Sigmoid colon (tissue), 7 donors: ENCODE measurements around the gene GRK1. TPM values are rescaled to one million over a fixed set of nuclear protein-coding genes. Genes with fewer than 3 reads are reported as not detected.

Experiments used
- DNase-seq: peaks from one replicate; pipeline ENCODE4 v3.0.0-alpha.2; 2019
- H3K27ac ChIP-seq, 4 donors: fragments of 200-600 bp; sonication (generic); one replicate each; pipeline ENCODE4 v1.5.1; 2016 to 2019; ENCODE audit warnings: mild to moderate bottlenecking in 1 of 4
- H3K27me3 ChIP-seq, 3 donors: fragments of 200-600 bp; sonication (generic); one replicate each; pipeline ENCODE4 v1.5.1; 2019; ENCODE audit warnings: mild to moderate bottlenecking in 1 of 3
- H3K36me3 ChIP-seq, 4 donors: fragments of 200-600 bp; sonication (generic); one replicate each; pipeline ENCODE4 v1.5.1; 2016 to 2019
- H3K4me1 ChIP-seq, 4 donors: fragments of 200-600 bp; sonication (generic); one replicate each; pipeline ENCODE4 v1.5.1; 2017 to 2019
- H3K4me3 ChIP-seq, 4 donors: fragments of 200-600 bp; sonication (generic); one replicate each; pipeline ENCODE4 v1.5.1; 2017 to 2019; ENCODE audit warnings: mild to moderate bottlenecking in 2 of 4, moderate library complexity in 1 of 4
- H3K9me3 ChIP-seq, 4 donors: fragments of 200-600 bp in 3 of 4; sonication (generic) in 3 of 4; one replicate each; pipeline versions ENCODE4 v1.5.1 to v1.6.1; 2013 to 2019
- EP300 ChIP-seq, 4 donors: sonication (generic); formaldehyde crosslinking; IDR thresholded peaks; one replicate each; pipeline ENCODE4 v1.6.1; 2017; ENCODE audit warnings: antibody characterized with exemption in 4 of 4
- POLR2A ChIP-seq, 2 donors: fragments of 450-650 bp; IDR thresholded peaks; one replicate each; pipeline ENCODE4 v1.6.1; 2016; ENCODE audit warnings: antibody characterized with exemption in 2 of 2, mild to moderate bottlenecking in 2 of 2, moderate library complexity in 2 of 2
- POLR2AphosphoS5 ChIP-seq, 4 donors: sonication (generic); formaldehyde crosslinking; IDR thresholded peaks; one replicate each; pipeline ENCODE4 v1.6.1; 2017; ENCODE audit warnings: antibody characterized with exemption in 4 of 4
- WGBS, 2 donors: extraction: QIAGEN DNeasy Blood & Tissue Kit; methylation state at CpG; one replicate each; pipeline ENCODE4 v1.1.7; 2013; 5-methylcytosine and 5-hydroxymethylcytosine counted together
- intact Hi-C: fragments of 100-400 bp; cut with DNase I; formaldehyde crosslinking; loops from one replicate; pipeline ENCODE4 v1.15.1; 2023
- polyA plus RNA-seq, 3 donors: library from polyadenylated mRNA; stranded (reverse); fragments of 200-250 nt; gene quantifications; one replicate each; pipeline ENCODE4 v1.2.3, GENCODE V29; 2013
- total RNA-seq, 4 donors: library from RNA; depleted of rRNA; stranded (reverse); fragments of >200 nt; gene quantifications; one replicate each; pipeline ENCODE4 v1.1.0, GENCODE V29; 2016
- TF ChIP-seq, protein P1 (sequence below), 4 experiments: fragments of 450-650 bp in 3 of 4; fragments of 200-600 bp in 1 of 4; IDR thresholded peaks; one replicate each; pipeline ENCODE4 v1.5.1; 2016 to 2019; ENCODE audit warnings: antibody characterized with exemption in 4 of 4, mild to moderate bottlenecking in 3 of 4, moderate library complexity in 2 of 4
- donor health status: healthy with polysubstance abuse.
- donor health status: Bipolar disorder and iron deficiency.
- donor health status: healthy.

GRK1 gene
- total and polyA plus RNA-seq, 7 donors: 0.10 to 0.28 TPM; not detected in 5

- no peaks in the 10 kb centered on the region for H3K27me3 ChIP-seq
- H3K36me3 ChIP-seq: peaks cover 0 to 57% (median 9%) of the 10 kb centered on the region in 4 donors
- no peak overlapping the region for H3K27ac ChIP-seq
- whole genome bisulfite sequencing, 2 donors: 93 to 94% methylated on average over 17 of the region's 17 CpGs
- TF ChIP-seq POLR2A (IDR thresholded peaks at IDR 0.05) (no peak), EP300 (IDR thresholded peaks at IDR 0.05) (no peak), POLR2AphosphoS5 (IDR thresholded peaks at IDR 0.05) (no peak)
- TF ChIP-seq, protein P1, sequence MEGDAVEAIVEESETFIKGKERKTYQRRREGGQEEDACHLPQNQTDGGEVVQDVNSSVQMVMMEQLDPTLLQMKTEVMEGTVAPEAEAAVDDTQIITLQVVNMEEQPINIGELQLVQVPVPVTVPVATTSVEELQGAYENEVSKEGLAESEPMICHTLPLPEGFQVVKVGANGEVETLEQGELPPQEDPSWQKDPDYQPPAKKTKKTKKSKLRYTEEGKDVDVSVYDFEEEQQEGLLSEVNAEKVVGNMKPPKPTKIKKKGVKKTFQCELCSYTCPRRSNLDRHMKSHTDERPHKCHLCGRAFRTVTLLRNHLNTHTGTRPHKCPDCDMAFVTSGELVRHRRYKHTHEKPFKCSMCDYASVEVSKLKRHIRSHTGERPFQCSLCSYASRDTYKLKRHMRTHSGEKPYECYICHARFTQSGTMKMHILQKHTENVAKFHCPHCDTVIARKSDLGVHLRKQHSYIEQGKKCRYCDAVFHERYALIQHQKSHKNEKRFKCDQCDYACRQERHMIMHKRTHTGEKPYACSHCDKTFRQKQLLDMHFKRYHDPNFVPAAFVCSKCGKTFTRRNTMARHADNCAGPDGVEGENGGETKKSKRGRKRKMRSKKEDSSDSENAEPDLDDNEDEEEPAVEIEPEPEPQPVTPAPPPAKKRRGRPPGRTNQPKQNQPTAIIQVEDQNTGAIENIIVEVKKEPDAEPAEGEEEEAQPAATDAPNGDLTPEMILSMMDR (IDR thresholded peaks at IDR 0.05): no peak
- no peak overlapping the region for H3K4me3 ChIP-seq
- intact Hi-C loops: no loop called here
- peak; percentile 48 for DNase-seq
- H3K4me1 ChIP-seq: peaks cover 0 to 5% (median 0%) of the 10 kb centered on the region in 4 donors
- no peaks in the 10 kb centered on the region for H3K9me3 ChIP-seq
These were observed 37.2 kb upstream of the GRK1 start for GRCh38 chr13:113629866-113630265.

DNA sequence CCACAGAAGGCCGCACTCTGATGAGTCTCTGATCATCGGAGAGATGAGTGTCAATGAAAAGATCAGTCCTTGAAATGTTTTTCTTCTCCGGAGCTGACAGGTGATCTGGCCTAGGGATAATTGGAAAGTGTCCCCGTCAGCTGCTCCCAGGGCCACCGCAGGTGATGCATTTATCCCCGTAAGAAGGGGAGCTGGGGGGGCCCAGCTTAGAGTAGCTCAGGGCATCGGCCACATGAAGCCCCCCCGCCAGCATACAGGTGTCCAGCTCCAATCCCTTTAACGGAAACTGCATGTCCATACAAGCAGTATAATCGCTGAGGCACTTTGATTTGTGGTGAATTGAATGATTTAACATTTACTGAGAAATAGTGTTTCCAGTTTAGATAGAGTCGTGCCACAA lies 36.7 kb upstream of the GRK1 start:
- DNase-seq: peak; percentile 44

GRCh38 chr13:113630804-113631203 lies 36.2 kb upstream of the GRK1 start:
- Histone ChIP-seq H3K27me3 (no peaks in the 10 kb centered on the region), H3K27ac (no peak overlapping the region), H3K36me3 (peaks cover 0 to 67% (median 16%) of the 10 kb centered on the region in 4 donors), H3K4me1 (peaks cover 0 to 5% (median 0%) of the 10 kb centered on the region in 4 donors), H3K9me3 (no peaks in the 10 kb centered on the region), H3K4me3 (no peak overlapping the region)
- 82 to 90% methylated on average over 6 of the region's 6 CpGs for WGBS, 2 donors
- intact Hi-C loops: no loop called here
- peak; percentile 36 for DNase-seq
- TF ChIP-seq POLR2A (IDR thresholded peaks at IDR 0.05) (no peak), POLR2AphosphoS5 (IDR thresholded peaks at IDR 0.05) (no peak), EP300 (IDR thresholded peaks at IDR 0.05) (no peak)
- TF ChIP-seq, protein P1 (IDR thresholded peaks at IDR 0.05): no peak

More for the DNA sequence above, 36.7 kb upstream of the GRK1 start:
- TF ChIP-seq EP300 (IDR thresholded peaks at IDR 0.05) (no peak), POLR2A (IDR thresholded peaks at IDR 0.05) (no peak), POLR2AphosphoS5 (IDR thresholded peaks at IDR 0.05) (no peak)
- TF ChIP-seq, protein P1 (IDR thresholded peaks at IDR 0.05): no peak
- peaks cover 0 to 62% (median 13%) of the 10 kb centered on the region in 4 donors for H3K36me3 ChIP-seq
- H3K27ac ChIP-seq: no peak overlapping the region
- 94 to 96% methylated on average over 11 of the region's 11 CpGs for WGBS, 2 donors
- intact Hi-C loops: no loop called here
- H3K9me3 ChIP-seq: no peaks in the 10 kb centered on the region
- no peak overlapping the region for H3K4me3 ChIP-seq
- H3K4me1 ChIP-seq: peaks cover 0 to 5% (median 0%) of the 10 kb centered on the region in 4 donors
- no peaks in the 10 kb centered on the region for H3K27me3 ChIP-seq

- no peak overlapping the region for H3K4me3 ChIP-seq
- DNase-seq: peak; percentile 48
- H3K4me1 ChIP-seq: no peaks in the 10 kb centered on the region
- 96 to 97% methylated on average over 42 of the region's 42 CpGs for WGBS, 2 donors
- no peaks in the 10 kb centered on the region for H3K9me3 ChIP-seq
- no peak overlapping the region for H3K27ac ChIP-seq
- H3K27me3 ChIP-seq: no peaks in the 10 kb centered on the region
- no peak for TF ChIP-seq EP300 (IDR thresholded peaks at IDR 0.05)
- TF ChIP-seq, protein P1 (IDR thresholded peaks at IDR 0.05): no peak
- no peak for TF ChIP-seq POLR2AphosphoS5 (IDR thresholded peaks at IDR 0.05)
- TF ChIP-seq POLR2A (IDR thresholded peaks at IDR 0.05): no peak
- H3K36me3 ChIP-seq: peaks cover 0 to 74% (median 20%) of the 10 kb centered on the region in 4 donors
- intact Hi-C loops: no loop called here
These were observed 35.5 kb upstream of the GRK1 start for GRCh38 chr13:113631341-113632095.
